Measurements from ENCODE around the gene RNF4. TPM values are rescaled to one million over a fixed set of nuclear protein-coding genes. Genes with fewer than 3 reads are reported as not detected.
"Not testable (repeated sequence)": the region's sequence is repeated elsewhere in the genome, so short reads cannot be mapped to it uniquely, and the experiment has no call there.

Gene RNF4
- total and polyA plus RNA-seq, 2 experiments from 2014 or later, result 56.8 to 58.7 TPM

DNA sequence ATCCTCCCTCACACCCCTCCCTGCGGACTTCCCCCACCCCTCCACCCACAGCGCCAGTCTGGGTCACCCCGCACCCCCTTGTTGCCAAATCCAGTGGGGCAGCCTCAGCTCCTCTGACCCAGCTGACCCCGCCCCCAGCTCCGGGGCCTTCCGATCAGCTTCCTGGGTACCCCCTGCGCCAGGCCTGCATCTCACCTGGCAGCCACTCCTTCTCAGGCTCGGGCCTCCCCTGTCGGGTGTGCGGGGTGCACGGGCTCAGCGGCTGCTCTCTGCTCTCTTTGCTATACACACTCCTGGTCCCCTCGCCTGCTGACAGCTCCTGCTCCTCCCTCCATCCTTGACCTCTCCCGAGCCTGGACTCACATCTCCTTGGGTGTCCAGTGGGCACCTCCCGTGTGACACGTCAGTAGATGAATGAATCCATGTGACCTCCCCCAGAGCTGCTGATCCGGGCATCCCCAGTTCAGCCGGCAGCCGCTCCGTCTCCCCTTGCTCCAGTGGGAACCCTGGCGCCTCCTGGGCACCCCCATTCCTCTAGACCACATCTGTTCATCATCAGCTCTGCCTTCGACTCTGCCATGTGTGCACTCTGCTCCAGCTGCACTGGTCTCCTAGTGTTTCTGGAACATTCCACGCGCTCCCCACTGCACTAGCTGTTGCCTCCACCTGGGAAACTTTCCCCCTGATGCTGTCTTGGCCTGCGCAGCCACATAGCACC is 40.3 kb upstream of the RNF4 start:
- DNase-seq (ENCODE audit: low read depth in 1 of 2, low spot score in 1 of 2), result no peak
- Histone ChIP-seq H3K9me3 (ENCODE audit: low read depth) (no peaks in the 10 kb centered on the region), H3K4me1 (ENCODE audit: low read depth) (no peaks in the 10 kb centered on the region), H3K27me3 (no peaks in the 10 kb centered on the region), H3K27ac (no peak overlapping the region), H3K4me3 (no peak overlapping the region), H3K36me3 (no peaks in the 10 kb centered on the region)
- TF ChIP-seq, protein P1, sequence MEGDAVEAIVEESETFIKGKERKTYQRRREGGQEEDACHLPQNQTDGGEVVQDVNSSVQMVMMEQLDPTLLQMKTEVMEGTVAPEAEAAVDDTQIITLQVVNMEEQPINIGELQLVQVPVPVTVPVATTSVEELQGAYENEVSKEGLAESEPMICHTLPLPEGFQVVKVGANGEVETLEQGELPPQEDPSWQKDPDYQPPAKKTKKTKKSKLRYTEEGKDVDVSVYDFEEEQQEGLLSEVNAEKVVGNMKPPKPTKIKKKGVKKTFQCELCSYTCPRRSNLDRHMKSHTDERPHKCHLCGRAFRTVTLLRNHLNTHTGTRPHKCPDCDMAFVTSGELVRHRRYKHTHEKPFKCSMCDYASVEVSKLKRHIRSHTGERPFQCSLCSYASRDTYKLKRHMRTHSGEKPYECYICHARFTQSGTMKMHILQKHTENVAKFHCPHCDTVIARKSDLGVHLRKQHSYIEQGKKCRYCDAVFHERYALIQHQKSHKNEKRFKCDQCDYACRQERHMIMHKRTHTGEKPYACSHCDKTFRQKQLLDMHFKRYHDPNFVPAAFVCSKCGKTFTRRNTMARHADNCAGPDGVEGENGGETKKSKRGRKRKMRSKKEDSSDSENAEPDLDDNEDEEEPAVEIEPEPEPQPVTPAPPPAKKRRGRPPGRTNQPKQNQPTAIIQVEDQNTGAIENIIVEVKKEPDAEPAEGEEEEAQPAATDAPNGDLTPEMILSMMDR (IDR thresholded peaks at IDR 0.05; ENCODE audit: low read depth, low read length), result no peak

DNA sequence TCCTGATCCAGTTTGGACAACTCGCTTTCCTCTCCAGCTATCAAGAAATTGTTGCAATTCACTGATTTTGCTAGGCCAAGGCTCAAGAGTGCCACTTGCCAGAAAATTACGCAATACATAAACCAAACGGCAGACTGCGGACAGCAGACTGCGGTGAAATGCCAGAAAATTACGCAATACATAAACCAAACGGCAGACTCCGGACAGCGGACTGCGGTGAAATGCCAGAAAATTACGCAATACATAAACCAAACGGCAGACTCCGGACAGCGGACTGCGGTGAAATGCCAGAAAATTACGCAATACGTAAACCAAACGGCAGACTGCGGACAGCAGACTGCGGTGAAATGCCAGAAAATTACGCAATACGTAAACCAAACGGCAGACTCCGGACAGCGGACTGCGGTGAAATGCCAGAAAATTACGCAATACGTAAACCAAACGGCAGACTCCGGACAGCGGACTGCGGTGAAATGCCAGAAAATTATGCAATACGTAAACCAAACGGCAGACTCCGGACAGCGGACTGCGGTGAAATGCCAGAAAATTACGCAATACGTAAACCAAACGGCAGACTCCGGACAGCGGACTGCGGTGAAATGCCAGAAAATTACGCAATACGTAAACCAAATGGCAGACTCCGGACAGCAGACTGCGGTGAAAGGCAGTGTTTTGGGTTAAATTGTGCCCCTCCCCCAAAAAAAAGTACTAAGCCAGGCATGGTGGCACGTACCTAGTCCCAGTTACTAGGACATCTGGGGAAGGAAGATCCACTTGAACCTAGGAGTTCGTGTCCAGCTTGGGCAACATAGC is 38.8 kb upstream of the RNF4 start:
- H3K27me3 ChIP-seq; H3K36me3 ChIP-seq; H3K27ac ChIP-seq; H3K9me3 ChIP-seq (ENCODE audit: low read depth); H3K4me1 ChIP-seq (ENCODE audit: low read depth); H3K4me3 ChIP-seq: not testable (repeated sequence)
- peak in 1 of 2 donors; percentile 55 for DNase-seq (ENCODE audit: low read depth in 1 of 2, low spot score in 1 of 2)

DNA sequence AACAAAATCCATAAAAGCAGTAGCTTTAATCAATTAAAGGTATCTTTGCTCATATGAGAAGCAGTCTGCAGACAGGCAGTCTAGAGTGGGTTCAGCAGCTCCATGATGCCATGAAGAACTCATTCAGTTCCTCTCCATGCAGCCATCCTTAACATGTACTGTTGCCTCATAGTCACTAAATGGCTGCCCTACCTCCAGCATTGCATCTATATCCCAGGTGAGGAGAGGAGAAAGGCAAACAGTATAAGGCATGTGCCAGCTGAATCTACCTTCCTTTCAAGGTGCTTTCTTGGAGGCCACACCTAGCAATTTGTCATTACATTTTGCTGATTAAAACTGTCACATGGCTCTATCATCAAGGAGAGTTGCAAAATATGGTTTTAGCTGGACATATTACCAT is 36.9 kb upstream of the RNF4 start:
- no peaks in the 10 kb centered on the region for H3K9me3 ChIP-seq (ENCODE audit: low read depth)
- no peaks in the 10 kb centered on the region for H3K27me3 ChIP-seq
- no peak overlapping the region for H3K4me3 ChIP-seq
- TF ChIP-seq, protein P1 (IDR thresholded peaks at IDR 0.05; ENCODE audit: low read depth, low read length), result no peak
- no peaks in the 10 kb centered on the region for H3K4me1 ChIP-seq (ENCODE audit: low read depth)
- no peak overlapping the region for H3K27ac ChIP-seq
- H3K36me3 ChIP-seq, result no peaks in the 10 kb centered on the region
- no peak for DNase-seq (ENCODE audit: low read depth in 1 of 2, low spot score in 1 of 2)

DNA sequence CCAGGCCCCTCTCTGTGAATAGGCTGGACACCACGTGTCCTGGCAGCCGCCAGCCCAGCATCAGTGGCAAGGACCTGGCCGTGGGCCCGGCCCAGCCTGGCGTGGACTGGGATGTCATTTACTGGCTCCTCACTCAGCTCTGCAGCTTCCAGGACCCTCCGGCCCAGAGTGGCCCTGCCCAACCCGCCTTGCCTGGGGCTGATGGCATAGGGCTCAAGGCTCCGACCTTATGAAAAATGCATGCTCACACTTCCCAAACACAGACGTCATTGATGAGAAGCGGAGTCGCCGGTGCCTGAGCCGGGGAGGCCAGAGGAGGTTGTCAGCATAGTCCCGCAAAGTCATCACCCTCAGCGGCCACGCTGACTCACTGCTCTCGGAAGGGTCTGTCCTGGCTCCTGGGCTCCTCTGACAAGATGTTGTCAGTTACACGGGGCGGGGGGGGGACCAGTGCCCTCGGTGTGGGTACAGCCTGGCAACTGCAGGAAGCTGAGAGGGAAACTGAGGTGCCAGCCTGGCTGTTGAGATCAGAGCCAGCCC is 35.8 kb upstream of the RNF4 start:
- Histone ChIP-seq H3K27me3 (no peaks in the 10 kb centered on the region), H3K4me3 (no peak overlapping the region), H3K36me3 (no peaks in the 10 kb centered on the region), H3K4me1 (ENCODE audit: low read depth) (no peaks in the 10 kb centered on the region), H3K9me3 (ENCODE audit: low read depth) (no peaks in the 10 kb centered on the region), H3K27ac (no peak overlapping the region)
- TF ChIP-seq, protein P1 (IDR thresholded peaks at IDR 0.05; ENCODE audit: low read depth, low read length), result no peak
- peak in 1 of 2 donors; percentile 54 for DNase-seq (ENCODE audit: low read depth in 1 of 2, low spot score in 1 of 2)

DNA sequence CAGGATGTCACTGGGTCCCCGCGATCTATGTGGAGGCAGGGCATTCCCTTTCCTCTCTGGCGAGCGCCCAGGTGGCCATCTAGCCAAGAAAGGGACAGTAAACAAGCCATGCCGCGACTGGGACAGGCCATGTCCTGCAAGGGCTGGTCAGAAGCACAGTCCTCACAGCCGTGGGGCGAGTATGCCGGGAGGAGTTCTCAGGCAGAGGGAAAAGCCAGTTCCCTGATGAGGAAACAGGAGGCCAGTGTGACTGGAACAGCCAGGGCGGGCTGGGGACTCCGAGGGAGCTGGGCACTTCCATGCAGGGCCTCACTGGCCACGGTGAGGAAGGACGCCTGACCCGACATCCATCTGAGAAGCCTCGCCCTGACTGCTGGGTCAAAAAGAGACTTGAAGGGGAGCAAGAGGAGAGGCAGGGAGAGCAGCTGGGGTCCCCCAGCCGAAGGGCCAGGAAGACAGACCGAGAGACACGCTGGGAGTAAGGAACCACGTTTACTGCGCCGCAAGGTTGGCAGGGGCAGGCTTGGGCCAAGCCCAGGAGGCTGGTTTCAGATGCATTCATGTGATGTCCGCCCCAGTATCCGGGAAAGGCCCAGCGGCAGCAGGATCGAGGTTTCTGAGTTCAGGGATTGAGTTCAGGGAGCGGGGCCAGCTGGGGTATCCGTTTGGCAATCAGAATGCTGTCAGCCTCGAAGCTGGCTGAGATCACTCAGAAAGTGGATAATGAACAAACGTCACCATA is 35.1 kb upstream of the RNF4 start:
- H3K4me1 ChIP-seq (ENCODE audit: low read depth), result no peaks in the 10 kb centered on the region
- H3K36me3 ChIP-seq, result no peaks in the 10 kb centered on the region
- H3K9me3 ChIP-seq (ENCODE audit: low read depth), result no peaks in the 10 kb centered on the region
- H3K4me3 ChIP-seq, result no peak overlapping the region
- no peaks in the 10 kb centered on the region for H3K27me3 ChIP-seq
- H3K27ac ChIP-seq, result no peak overlapping the region
- DNase-seq (ENCODE audit: low read depth in 1 of 2, low spot score in 1 of 2), result no peak
- TF ChIP-seq, protein P1 (IDR thresholded peaks at IDR 0.05; ENCODE audit: low read depth, low read length), result no peak
